Ishikawa (cell line): ENCODE results near the gene MAS1L.

Experiments
- CEBPB ChIP-seq: IDR thresholded peaks from 2 replicates; pipeline ENCODE4 v1.6.1; 2012
- CREB1 ChIP-seq: IDR thresholded peaks from 2 replicates; pipeline ENCODE4 v1.6.1; 2012; ENCODE audit warnings: low read depth
- EGR1 ChIP-seq: IDR thresholded peaks from 2 replicates; pipeline ENCODE4 v1.6.1; 2012
- EP300 ChIP-seq: IDR thresholded peaks from 2 replicates; pipeline ENCODE4 v1.6.1; 2012; ENCODE audit warnings: borderline replicate concordance
- FOXM1 ChIP-seq: IDR thresholded peaks from 2 replicates; pipeline ENCODE4 v1.6.1; 2012; ENCODE audit warnings: low read depth, borderline replicate concordance
- MAX ChIP-seq: IDR thresholded peaks from 2 replicates; pipeline ENCODE4 v1.6.1; 2012
- NFIC ChIP-seq: IDR thresholded peaks from 2 replicates; pipeline ENCODE4 v1.6.1; 2012
- RAD21 ChIP-seq: IDR thresholded peaks from 2 replicates; pipeline ENCODE4 v1.6.1; 2012; ENCODE audit warnings: low read depth
- REST ChIP-seq: IDR thresholded peaks from 2 replicates; pipeline ENCODE4 v1.6.1; 2012; ENCODE audit warnings: low read depth, mild to moderate bottlenecking
- TAF1 ChIP-seq: IDR thresholded peaks from 2 replicates; pipeline ENCODE4 v1.6.1; 2012; ENCODE audit warnings: low read depth, mild to moderate bottlenecking
- TCF12 ChIP-seq: IDR thresholded peaks from 2 replicates; pipeline ENCODE4 v1.6.1; 2012; ENCODE audit warnings: low read depth
- TEAD4 ChIP-seq: IDR thresholded peaks from 2 replicates; pipeline ENCODE4 v1.6.1; 2012
- USF1 ChIP-seq: IDR thresholded peaks from 2 replicates; pipeline ENCODE4 v1.6.1; 2012
- YY1 ChIP-seq: IDR thresholded peaks from 2 replicates; pipeline ENCODE4 v1.6.1; 2012; ENCODE audit warnings: low read depth
- ZBTB7A ChIP-seq: IDR thresholded peaks from 2 replicates; pipeline ENCODE4 v1.6.1; 2012; ENCODE audit warnings: low read depth

MAS1L gene

GRCh38 chr6:29528988-29529560, 41.3 kb upstream of the MAS1L start:
- TF ChIP-seq YY1 (no peak), CEBPB (no peak), REST (no peak), USF1 (no peak)

GRCh38 chr6:29528300-29528931, 40.7 kb upstream of the MAS1L start:
- TF ChIP-seq CREB1 (no peak), NFIC (no peak), TEAD4 (no peak)

- TF ChIP-seq USF1 (no peak), TCF12 (no peak), YY1 (no peak), REST (no peak), FOXM1 (no peak), MAX (no peak), CREB1 (no peak), CEBPB (no peak), NFIC (no peak), EP300 (no peak), TEAD4 (no peak), RAD21 (no peak)
Measured at GRCh38 chr6:29527564-29527963, 39.8 kb upstream of the MAS1L start.

GRCh38 chr6:29527126-29527525, 39.4 kb upstream of the MAS1L start:
- TF ChIP-seq MAX (no peak), REST (no peak), FOXM1 (no peak), CREB1 (no peak), TCF12 (no peak), USF1 (no peak), YY1 (no peak), RAD21 (no peak), TEAD4 (no peak), NFIC (no peak), TAF1 (no peak), EP300 (no peak), CEBPB (no peak), EGR1 (no peak), ZBTB7A (no peak)

GRCh38 chr6:29525311-29525639, 37.5 kb upstream of the MAS1L start:
- TF ChIP-seq CREB1 = no peak
- no peak for TF ChIP-seq YY1
- no peak for TF ChIP-seq TCF12
- TF ChIP-seq NFIC = no peak
- TF ChIP-seq TEAD4 = no peak
- TF ChIP-seq RAD21 = no peak
- no peak for TF ChIP-seq USF1
- TF ChIP-seq EP300 = no peak
- no peak for TF ChIP-seq TAF1
- TF ChIP-seq ZBTB7A = no peak
